Large intestine (tissue), 3 donors: Measurements from ENCODE around the gene PTP4A2. TPM values are rescaled to one million over a fixed set of nuclear protein-coding genes. Genes with fewer than 3 reads are reported as not detected.

ENCODE experiments used
- DNase-seq, 2 donors: peaks; one replicate each; pipeline versions ENCODE4 v3.0.0 to v3.0.0-alpha.2; 2013
- H3K27ac ChIP-seq: one replicate; pipeline ENCODE4 v1.5.1; 2013; ENCODE audit warnings: low read length
- H3K27me3 ChIP-seq: 2 replicates; pipeline ENCODE4 v1.6.1; 2013; ENCODE audit warnings: low read length; ENCODE audit not compliant: control insufficient read depth, insufficient read depth
- H3K36me3 ChIP-seq: 2 replicates; pipeline ENCODE4 v1.6.1; 2013; ENCODE audit warnings: low read length; ENCODE audit not compliant: control insufficient read depth, insufficient read depth
- H3K4me1 ChIP-seq: one replicate; pipeline ENCODE4 v1.6.1; 2013; ENCODE audit warnings: low read length; ENCODE audit not compliant: control insufficient read depth, insufficient read depth
- H3K4me3 ChIP-seq: one replicate; pipeline ENCODE4 v1.5.1; 2013; ENCODE audit warnings: low read length
- H3K9me3 ChIP-seq: one replicate; pipeline ENCODE4 v1.6.1; 2013; ENCODE audit warnings: mild to moderate bottlenecking, low read depth, low read length, moderate library complexity; ENCODE audit not compliant: control insufficient read depth
- WGBS: methylation state at CpG from one replicate; pipeline ENCODE4 v1.1.5; 2013; ENCODE audit warnings: low lambda C conversion rate; ENCODE audit not compliant: insufficient coverage; 5-methylcytosine and 5-hydroxymethylcytosine counted together
- polyA plus RNA-seq: library from polyadenylated mRNA; unstranded; fragments of 120-200 nt; gene quantifications from one replicate; pipeline ENCODE4 v1.2.1, GENCODE V29; 2013

The PTP4A2 gene
- polyA plus RNA-seq, 1 donor = 188 TPM

GRCh38 chr1:31936981-31937299, 1.2 kb downstream of the PTP4A2 start:
- no peaks in the 10 kb centered on the region for H3K27me3 ChIP-seq

GRCh38 chr1:31936278-31936980, 1.7 kb downstream of the PTP4A2 start:
- peak overlapping the region; percentile 96 for H3K27ac ChIP-seq
- H3K36me3 ChIP-seq = no peaks in the 10 kb centered on the region
- WGBS = 100% methylated on average over 3 of the region's 8 CpGs
- peak overlapping the region; percentile 86 for H3K4me3 ChIP-seq
- DNase-seq = peak; percentile 35 to 73
- H3K4me1 ChIP-seq = peaks cover 48% of the 10 kb centered on the region
- no peaks in the 10 kb centered on the region for H3K9me3 ChIP-seq
- H3K27me3 ChIP-seq = no peaks in the 10 kb centered on the region

More at GRCh38 chr1:31936981-31937299, 1.2 kb downstream of the PTP4A2 start:
- no peak for DNase-seq
- no peaks in the 10 kb centered on the region for H3K36me3 ChIP-seq
- WGBS = 4% methylated on average over 2 of the region's 2 CpGs
- peaks cover 43% of the 10 kb centered on the region for H3K4me1 ChIP-seq
- H3K27ac ChIP-seq = peak overlapping the region; percentile 96
- no peaks in the 10 kb centered on the region for H3K9me3 ChIP-seq
- peak overlapping the region; percentile 86 for H3K4me3 ChIP-seq

DNA sequence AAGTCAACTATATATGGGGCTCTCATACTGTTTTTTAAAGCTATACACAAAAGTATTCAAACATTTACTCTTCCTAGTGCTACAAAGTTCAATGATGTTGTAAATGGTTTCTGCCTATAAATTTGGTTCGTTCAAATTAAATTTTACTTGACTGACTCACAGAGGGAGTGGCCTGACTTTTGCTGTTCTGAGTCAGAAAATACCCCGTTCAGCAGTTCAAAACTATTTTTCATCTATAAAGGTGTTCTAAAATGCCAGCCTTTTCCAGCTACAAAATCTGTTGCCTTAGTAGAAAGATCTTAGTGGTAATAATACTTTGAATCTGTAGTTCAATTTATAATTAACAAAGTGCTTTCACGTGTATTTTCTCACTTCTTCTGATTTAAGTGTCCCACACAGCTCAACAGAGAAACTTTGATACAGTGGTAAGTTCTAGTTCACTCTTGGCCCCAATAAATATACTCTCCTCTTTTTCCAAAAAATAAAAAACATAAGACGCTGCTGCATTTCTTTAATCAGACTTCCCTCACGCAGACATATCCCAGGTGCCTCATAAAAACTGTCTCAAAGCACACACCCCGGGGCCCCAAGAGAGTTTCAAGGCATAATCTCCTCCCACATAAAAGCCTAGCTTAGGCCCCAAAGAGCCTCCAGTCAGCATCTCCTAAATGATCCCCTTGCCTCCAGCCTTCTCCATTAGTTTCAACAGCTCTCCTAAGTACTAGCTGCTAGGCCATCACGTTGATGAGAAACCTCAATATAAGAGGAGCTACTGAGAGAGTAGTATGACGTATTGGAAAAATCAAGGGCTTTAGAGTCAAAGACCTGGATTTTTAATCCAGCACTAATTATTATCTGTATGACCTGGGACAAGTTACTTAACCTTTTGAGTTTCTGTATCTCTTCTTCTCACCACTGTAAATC, 3.2 kb downstream of the PTP4A2 start:
- peak overlapping the region; percentile 96 for H3K27ac ChIP-seq
- no peaks in the 10 kb centered on the region for H3K9me3 ChIP-seq
- H3K4me3 ChIP-seq = peak overlapping the region; percentile 10
- H3K27me3 ChIP-seq = no peaks in the 10 kb centered on the region
- WGBS = 17% methylated on average over 1 of the region's 8 CpGs
- peaks cover 51% of the 10 kb centered on the region for H3K4me1 ChIP-seq
- peak in 1 of 2 donors; percentile 73 for DNase-seq
- no peaks in the 10 kb centered on the region for H3K36me3 ChIP-seq

GRCh38 chr1:31932491-31933316, 5.5 kb downstream of the PTP4A2 start:
- H3K4me3 ChIP-seq = no peak overlapping the region
- DNase-seq = no peak
- WGBS = no CpG with 5 or more reads among the region's 6 CpGs
- H3K27ac ChIP-seq = peak overlapping the region; percentile 11
- no peaks in the 10 kb centered on the region for H3K9me3 ChIP-seq
- no peaks in the 10 kb centered on the region for H3K36me3 ChIP-seq
- peaks cover 46% of the 10 kb centered on the region for H3K4me1 ChIP-seq
- H3K27me3 ChIP-seq = no peaks in the 10 kb centered on the region

- Histone ChIP-seq H3K9me3 (no peaks in the 10 kb centered on the region), H3K27me3 (no peaks in the 10 kb centered on the region), H3K27ac (peak overlapping the region; percentile 16), H3K4me3 (no peak overlapping the region), H3K36me3 (no peaks in the 10 kb centered on the region), H3K4me1 (peaks cover 46% of the 10 kb centered on the region)
- no peak for DNase-seq
- 30% methylated on average over 2 of the region's 2 CpGs for WGBS
These were observed 6.5 kb downstream of the PTP4A2 start for GRCh38 chr1:31931593-31932225.

DNA sequence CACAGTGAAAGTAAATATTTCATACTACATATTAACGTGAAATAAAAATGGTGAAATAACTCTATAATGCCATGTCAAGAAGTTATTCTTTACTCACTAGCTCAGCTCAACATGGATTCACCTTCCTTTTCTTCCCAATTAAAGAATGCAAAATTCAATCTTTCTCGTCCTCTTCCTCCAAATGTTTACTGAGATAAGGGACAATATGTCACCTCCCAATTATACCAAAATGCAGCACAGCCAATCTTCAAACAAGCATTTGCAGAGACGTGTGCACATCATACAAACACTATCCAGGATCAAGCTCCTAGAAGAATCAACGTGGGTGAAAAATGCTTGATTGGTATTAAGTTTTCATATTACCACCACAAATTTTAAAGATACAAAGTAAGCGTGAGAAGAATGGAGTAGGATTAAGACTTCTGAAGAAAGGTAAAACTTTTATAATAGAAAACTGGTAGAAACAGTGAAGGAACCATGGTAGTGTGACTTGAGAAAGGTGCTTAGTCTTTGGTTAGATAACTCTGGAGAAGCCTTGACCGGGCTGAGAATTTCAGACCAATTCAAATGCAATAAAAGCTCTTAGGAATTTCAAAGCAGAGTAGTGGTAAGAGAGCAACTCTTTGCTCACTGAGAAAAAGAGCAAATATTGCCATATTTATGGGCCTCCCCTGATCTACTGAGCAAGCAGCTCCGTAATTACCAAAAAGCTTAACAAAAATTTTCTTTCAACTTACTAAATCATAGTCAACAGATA, 7.2 kb downstream of the PTP4A2 start:
- Histone ChIP-seq H3K27ac (peak overlapping the region; percentile 16), H3K4me1 (peaks cover 43% of the 10 kb centered on the region), H3K4me3 (no peak overlapping the region), H3K27me3 (no peaks in the 10 kb centered on the region), H3K9me3 (no peaks in the 10 kb centered on the region), H3K36me3 (no peaks in the 10 kb centered on the region)
- 60% methylated on average over 3 of the region's 7 CpGs for WGBS
- no peak for DNase-seq

DNA sequence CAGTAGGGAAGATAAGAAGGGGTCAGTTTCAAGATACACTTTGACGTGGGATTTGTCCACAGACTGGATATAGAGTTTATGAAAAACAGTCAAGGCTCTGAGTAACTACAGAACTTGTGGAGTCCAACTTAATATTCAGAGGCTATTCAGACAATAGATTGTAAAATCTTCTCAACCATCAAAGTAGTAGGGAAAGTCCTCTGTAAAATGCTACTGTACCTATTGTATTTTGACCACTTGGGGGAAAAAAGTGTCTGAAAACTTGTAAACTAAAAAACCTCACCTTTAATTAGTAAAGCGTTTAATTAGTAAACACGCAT, 10.5 kb downstream of the PTP4A2 start:
- WGBS = 75% methylated on average over 3 of the region's 3 CpGs
- Histone ChIP-seq H3K4me1 (peaks cover 37% of the 10 kb centered on the region), H3K9me3 (no peaks in the 10 kb centered on the region), H3K27ac (no peak overlapping the region), H3K36me3 (no peaks in the 10 kb centered on the region), H3K4me3 (no peak overlapping the region), H3K27me3 (no peaks in the 10 kb centered on the region)
- DNase-seq = no peak

GRCh38 chr1:31926853-31927660, 11.1 kb downstream of the PTP4A2 start:
- Histone ChIP-seq H3K27ac (no peak overlapping the region), H3K36me3 (no peaks in the 10 kb centered on the region), H3K4me1 (peaks cover 33% of the 10 kb centered on the region), H3K27me3 (no peaks in the 10 kb centered on the region), H3K4me3 (no peak overlapping the region), H3K9me3 (no peaks in the 10 kb centered on the region)
- 83% methylated on average over 5 of the region's 8 CpGs for WGBS
- DNase-seq = no peak

DNA sequence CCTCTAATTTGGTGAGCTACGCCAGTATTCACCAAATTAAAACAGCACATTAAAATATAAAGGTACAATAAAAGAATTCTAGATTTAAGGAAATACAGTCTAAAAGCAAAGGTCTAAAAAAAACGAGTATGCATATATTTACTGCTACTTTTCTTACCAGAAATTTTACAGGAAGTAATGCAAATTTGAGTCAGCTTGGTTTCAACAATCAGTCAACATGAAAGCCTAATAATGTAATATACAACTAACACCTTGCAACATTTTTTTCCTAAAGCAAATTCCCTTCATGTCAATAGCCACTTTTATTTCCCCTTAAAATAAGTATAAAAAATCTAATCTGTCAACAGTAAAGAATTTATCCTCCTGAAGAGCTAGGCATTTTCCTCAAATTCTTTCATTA, 11.9 kb downstream of the PTP4A2 start:
- WGBS = 70% methylated on average over 2 of the region's 2 CpGs
- no peak for DNase-seq
- no peaks in the 10 kb centered on the region for H3K36me3 ChIP-seq
- no peak overlapping the region for H3K27ac ChIP-seq
- H3K4me1 ChIP-seq = peaks cover 33% of the 10 kb centered on the region
- H3K9me3 ChIP-seq = no peaks in the 10 kb centered on the region
- no peaks in the 10 kb centered on the region for H3K27me3 ChIP-seq
- no peak overlapping the region for H3K4me3 ChIP-seq
